ENCODE results near the gene TEKTIP1.

DNA sequence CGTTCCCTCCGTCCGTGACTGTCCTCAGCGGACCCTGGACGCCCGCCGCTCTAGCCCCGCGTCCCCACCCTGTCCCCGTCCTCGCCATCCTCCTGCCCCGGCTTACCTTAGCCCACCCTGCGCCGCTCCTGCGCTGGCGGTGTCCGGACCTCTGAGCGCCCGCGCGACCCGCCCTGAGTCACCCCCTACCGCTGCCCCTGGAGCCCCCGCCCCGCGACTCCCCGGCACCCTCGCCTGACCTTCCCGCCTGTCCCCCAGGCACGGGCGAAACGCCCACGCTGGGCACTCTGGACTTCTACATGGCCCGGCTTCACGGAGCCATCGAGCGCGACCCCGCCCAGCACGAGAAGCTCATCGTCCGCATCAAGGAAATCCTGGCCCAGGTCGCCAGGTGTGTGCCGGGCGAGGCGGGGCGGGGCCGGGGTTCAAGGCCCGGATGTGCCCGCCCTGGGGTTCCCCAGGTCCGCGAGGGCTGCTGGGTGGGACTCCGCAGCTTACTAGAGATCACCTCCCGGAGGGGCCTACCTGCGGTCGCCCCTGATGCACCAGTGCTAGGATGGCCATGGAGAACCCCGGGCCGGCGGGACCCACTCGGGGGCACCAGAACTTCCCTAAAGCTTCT is 38.9 kb downstream of the TEKTIP1 start:
- TF ChIP-seq, protein P1, sequence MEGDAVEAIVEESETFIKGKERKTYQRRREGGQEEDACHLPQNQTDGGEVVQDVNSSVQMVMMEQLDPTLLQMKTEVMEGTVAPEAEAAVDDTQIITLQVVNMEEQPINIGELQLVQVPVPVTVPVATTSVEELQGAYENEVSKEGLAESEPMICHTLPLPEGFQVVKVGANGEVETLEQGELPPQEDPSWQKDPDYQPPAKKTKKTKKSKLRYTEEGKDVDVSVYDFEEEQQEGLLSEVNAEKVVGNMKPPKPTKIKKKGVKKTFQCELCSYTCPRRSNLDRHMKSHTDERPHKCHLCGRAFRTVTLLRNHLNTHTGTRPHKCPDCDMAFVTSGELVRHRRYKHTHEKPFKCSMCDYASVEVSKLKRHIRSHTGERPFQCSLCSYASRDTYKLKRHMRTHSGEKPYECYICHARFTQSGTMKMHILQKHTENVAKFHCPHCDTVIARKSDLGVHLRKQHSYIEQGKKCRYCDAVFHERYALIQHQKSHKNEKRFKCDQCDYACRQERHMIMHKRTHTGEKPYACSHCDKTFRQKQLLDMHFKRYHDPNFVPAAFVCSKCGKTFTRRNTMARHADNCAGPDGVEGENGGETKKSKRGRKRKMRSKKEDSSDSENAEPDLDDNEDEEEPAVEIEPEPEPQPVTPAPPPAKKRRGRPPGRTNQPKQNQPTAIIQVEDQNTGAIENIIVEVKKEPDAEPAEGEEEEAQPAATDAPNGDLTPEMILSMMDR (IDR thresholded peaks at IDR 0.05; ENCODE audit: poor library complexity, severe bottlenecking), result no peak
- no peak for TF ChIP-seq EZH2 (IDR thresholded peaks at IDR 0.05; ENCODE audit: borderline replicate concordance, insufficient read depth, low read length, poor library complexity, severe bottlenecking)
- TF ChIP-seq EP300 (conservative IDR thresholded peaks at IDR 0.05; ENCODE audit: poor library complexity, severe bottlenecking), result no peak
- TF ChIP-seq, protein P2, sequence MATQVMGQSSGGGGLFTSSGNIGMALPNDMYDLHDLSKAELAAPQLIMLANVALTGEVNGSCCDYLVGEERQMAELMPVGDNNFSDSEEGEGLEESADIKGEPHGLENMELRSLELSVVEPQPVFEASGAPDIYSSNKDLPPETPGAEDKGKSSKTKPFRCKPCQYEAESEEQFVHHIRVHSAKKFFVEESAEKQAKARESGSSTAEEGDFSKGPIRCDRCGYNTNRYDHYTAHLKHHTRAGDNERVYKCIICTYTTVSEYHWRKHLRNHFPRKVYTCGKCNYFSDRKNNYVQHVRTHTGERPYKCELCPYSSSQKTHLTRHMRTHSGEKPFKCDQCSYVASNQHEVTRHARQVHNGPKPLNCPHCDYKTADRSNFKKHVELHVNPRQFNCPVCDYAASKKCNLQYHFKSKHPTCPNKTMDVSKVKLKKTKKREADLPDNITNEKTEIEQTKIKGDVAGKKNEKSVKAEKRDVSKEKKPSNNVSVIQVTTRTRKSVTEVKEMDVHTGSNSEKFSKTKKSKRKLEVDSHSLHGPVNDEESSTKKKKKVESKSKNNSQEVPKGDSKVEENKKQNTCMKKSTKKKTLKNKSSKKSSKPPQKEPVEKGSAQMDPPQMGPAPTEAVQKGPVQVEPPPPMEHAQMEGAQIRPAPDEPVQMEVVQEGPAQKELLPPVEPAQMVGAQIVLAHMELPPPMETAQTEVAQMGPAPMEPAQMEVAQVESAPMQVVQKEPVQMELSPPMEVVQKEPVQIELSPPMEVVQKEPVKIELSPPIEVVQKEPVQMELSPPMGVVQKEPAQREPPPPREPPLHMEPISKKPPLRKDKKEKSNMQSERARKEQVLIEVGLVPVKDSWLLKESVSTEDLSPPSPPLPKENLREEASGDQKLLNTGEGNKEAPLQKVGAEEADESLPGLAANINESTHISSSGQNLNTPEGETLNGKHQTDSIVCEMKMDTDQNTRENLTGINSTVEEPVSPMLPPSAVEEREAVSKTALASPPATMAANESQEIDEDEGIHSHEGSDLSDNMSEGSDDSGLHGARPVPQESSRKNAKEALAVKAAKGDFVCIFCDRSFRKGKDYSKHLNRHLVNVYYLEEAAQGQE (IDR thresholded peaks at IDR 0.05; ENCODE audit: borderline replicate concordance), result no peak
- TF ChIP-seq MXI1 (conservative IDR thresholded peaks at IDR 0.05; ENCODE audit: poor library complexity, severe bottlenecking), result no peak
- TF ChIP-seq POLR2AphosphoS5 (IDR thresholded peaks at IDR 0.05), result no peak

Measured in neural cell (in vitro differentiated cells).